Activated naive CD4-positive, alpha-beta T cell (primary cell): Measurements from ENCODE around the gene MRTO4.
"Not testable (repeated sequence)": the region's sequence is repeated elsewhere in the genome, so short reads cannot be mapped to it uniquely, and the experiment has no call there.

ENCODE experiments used
- DNase-seq, 4 experiments: peaks; one replicate each; lab custom pipeline; 2025; lab: John Stamatoyannopoulos, UW

MRTO4 gene

DNA sequence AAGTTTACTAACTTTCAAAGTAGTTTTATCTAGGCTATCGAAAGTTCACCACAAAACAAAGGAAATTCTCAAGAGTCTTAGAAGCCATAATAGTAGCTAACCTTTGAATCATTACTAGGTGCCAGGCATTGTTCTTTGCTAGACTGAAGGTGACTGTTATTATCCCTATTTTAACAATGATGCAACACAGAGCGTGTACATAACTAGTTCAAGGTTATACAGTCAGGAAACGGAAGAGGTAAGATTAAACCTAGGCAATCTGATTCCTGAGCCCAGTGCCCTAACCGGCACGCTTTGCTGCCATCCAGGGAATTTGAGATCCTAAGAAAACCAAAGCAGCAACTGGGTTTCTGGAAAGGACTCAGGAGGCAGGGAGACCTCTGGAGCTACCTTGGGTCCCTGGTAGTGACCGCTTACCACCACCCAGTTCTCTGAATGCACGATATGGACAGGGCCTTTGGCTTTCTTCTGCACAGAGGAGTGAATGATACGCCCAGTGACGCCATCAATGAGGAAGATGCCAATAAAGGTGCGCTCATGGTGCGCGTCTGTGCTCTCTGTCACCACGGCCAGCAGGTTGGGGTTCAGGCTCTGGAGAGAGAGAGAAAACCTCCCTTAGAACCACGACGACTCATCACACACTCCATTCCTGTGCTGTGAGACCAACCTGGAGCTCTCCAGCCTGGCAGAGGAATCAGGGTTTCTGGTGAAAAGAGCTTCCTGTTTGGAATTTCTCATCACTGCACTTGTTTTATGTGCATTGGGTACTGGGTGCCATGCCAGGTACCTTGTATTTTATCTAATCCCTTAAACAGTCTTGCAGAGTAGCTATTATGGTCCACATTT, 28.4 kb upstream of the MRTO4 start:
- DNase-seq: no peak

DNA sequence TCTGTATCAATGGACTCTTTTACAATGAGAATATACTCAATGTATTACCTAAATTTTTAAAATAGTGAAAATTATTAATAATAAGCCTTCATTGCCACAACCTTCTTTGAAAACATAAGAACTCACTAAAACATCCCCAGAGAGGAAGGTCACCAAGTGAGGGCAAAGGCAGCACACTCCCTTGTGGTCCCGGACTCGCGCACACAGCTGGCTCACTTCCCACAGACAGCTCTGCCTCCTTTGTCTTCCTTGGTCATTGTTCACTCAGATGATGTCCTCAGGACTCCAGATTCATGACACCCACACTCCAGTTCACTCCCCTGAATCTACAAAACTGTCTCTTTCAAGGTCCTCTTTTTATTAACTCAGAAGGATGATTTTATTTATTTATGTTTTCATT, 22.4 kb upstream of the MRTO4 start:
- no peak for DNase-seq

DNA sequence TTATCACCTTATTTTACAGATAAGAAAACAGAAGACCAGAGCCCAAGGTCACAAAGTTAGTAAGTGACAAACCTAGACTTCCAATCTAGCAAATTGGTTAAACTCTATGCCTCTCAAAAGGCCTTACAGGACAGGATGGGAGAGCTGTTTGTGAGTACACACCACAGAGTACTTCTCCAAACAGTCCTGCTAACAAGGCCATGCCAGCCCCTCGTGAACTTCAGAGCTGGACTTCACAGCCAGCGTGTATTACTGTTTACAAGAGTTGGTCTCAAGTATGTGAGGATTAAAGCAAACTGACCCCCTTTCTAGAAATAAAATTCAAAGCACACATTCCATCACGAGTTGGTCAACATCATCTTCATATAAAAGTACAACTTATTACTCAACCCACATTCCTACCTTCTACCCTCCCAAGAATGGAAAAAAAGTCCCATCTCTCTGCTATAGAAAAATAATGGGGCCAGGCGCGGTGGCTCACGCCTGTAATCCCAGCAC, 21.7 kb upstream of the MRTO4 start:
- no peak for DNase-seq

DNA sequence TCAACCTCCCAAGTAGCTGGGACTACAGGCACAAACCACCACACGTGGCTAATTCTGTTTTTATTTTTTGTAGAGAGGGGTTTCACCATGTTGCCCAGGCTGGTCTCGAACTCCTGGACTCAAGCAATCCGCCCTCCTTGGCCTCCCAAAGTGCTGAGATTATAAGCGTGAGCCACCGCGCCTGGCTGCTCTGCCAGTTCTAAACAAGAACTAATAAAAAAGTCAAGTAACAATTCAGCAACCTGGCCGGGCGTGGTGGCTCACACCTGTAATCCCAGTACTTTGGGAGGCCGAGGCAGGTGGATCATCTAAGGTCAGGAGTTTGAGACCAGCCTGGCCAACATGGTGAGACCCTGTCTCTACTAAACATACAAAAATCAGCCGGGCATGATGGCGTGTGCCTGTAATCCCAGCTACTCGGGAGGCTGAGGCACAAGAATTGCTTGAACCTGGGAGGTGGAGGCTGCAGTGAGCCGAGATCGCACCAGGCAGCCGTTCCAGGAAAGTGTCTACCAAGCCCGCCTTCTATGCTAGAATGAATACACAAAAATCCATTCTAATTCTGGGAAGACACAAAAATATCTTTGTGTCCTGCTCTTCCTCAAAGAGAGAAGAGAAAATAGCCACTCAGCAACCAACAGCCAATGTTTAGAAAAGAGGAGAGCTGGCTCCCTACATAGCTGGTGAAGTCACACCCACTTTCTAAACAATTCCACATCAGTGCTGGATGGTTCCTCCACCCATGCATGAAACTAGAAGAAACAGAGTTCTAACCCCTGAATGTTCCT, 19.7 kb upstream of the MRTO4 start:
- not testable (repeated sequence) for DNase-seq

DNA sequence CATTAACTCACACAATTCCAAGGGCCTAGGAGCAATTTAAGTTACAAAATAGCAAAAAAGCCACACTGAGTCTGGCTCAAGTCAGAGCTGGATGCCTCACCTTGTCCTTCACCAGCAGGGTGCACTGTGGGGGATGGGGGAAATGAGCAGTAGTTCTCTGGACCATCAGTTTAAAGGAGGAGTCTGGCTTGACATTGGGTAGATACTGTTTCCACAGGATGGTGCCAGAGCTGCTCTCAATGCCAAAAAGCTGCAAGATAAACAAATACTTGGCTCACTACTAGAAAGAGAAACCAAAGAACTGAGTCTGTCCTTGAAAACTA, 19.1 kb upstream of the MRTO4 start:
- DNase-seq: no peak

DNA sequence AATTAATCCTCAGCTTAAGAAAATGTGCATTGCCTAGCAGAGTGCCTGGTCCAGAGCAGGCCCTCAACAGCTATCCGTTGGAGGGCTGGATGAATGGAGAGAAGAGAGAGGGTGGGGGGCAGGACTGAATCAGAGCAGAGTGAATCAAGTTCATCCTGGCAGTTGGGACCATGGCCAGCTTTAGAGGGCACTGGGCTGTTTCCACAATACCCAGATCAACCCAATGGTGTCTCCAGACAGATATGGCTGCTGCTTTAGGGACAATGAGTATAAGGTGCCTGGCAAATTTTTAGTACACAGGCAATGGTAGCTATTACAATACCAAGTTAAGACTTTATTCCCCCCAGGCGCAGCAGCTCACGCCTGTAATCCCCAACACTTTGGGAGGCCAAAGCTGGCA, 17.4 kb upstream of the MRTO4 start:
- no peak for DNase-seq

DNA sequence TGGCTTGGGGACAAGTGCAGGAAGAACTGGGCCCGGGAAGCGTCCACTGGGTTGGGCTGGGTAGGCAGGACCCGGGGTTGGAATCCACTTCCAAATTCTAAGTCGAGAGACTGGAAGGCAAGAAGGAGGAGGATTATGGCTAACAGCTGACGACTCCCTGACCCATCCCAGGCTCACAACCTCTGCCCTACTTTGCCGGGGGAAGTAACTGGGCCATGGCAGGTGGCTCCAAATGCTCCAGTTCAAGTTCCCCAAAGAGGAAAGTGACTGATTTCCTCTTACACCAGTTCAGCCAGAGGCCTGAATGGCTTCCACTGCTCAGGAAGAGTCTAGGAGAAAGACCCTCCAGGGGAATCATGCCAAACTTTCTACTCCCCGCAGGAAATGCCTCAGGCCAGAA, 11.7 kb upstream of the MRTO4 start:
- DNase-seq: no peak

DNA sequence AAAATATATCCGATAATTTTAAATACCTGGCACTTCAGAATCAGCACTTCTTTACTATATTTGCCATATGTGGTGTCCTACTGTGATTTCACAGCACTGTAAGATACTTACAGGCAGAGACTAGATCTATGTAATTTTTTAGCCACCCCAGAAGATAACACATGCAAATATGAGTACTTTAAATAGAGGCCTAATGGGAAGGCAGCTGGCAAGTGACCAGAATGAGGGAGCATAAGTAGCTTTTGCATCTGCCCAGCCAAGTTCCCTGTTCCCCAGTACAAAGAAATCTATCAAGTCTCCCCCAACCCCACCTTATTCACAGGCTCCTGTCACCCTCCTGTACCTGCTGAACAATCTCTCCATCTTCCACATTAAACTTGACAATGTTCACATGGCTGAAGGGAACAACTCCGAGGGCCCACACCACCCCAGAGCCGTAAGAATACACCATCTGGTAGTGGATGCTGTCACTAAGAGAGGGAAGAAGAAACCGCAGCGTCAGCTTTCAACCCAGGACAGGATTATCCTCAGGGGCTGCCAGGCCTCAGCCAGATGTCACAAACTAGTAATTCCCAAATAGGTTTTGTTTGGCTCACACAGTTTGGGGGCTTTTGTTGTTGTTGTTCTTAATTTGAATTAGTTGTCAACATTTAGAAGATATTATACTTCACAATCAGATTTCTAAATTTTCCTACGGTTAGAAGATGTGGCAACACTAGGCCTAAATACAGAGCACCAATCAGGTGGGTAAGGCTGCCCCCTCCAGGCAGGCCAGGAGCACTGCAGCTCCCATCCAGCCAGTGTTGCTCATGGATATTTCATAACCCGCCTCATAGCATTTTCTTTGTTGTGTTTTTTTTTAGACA, 10.7 kb upstream of the MRTO4 start:
- DNase-seq: peak; percentile 23 to 62 (median 43)

DNA sequence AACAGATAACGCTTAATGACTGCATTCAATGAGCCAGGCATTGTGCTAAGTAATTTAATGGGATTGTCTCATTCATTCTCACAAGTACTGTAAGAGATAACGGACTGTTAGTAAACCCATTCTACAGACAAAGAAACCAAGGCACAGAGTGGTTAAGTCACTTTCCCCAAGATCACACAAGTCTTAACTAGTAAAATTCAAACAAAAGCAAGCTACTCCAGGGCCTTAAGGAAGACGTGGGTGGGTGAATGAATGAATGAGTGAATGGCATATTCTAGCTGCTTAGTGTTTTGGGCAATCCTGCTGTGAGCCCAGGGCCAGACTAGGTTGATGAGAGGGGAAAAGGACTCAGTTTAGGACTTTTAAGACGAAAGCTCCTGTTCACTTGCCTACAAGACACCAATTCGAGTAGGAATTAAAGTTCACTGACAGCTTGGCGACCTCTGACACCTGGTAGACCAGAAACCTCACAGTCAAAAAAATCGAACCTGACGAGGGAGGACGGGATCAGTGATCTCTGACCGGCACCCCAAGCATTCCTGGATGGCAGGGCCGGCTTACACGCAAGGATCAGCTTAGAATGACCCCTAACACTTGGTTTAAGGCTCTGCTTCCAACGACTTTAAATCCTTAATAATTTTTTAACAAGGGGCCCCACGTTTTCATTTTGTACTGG, 838 bp upstream of the MRTO4 start:
- DNase-seq: no peak

DNA sequence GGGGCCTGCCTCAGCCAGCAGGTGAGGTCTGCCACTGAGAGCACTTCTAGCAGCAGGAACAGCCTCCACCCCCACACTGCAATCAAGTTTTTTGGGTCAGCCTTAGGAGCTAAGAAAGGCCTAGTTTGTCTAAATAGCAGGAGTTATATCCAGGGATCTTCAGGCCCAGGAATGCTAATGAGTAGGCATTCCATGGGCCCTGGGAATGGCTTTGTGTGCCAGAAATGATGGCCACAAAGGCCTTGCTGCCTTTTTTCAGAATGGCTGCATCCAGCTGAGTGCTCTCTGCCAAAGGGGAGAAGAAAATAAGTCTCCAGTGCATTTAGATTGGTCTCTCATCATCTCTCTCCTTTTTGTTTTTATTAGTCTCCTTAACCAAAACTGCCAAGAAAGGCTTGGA, 2.8 kb downstream of the MRTO4 start:
- no peak for DNase-seq

DNA sequence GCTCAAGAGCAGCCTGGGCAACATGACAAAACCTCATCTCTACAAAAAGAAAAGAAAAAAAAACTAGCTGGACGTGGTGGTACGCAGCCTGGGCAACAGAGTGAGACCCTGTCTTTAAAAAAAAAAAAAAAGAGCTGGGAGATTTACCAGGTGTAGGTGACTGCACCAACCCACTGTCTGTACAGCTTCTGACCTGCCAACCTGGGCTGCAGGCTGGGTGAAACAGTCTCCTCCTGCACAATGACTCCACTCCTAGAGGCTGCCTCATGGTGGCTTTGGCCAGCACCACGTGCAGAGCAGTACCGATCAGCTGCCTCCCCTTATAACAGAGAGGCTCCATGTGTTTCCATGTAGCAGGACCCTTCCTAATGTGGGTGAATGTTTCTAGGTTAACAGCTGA, 3.7 kb downstream of the MRTO4 start:
- DNase-seq: no peak

DNA sequence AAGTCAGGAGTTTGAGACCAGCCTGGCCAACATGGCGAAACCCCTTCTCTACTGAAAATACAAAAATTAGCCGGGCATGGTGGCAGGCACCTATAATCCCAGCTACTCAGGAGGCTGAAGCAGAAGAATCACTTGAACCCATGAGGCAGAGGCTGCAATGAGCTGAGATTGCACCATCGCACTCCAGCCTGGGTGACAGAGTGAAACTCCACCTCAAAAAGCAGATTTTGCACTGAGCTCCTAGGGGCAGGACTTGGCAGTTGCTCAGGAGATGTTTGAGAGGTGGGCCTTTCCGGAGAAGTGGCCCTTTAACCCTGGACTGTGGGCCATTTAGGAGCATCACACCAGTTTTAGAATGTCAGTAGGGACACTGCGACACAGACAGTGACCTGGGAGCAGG, 4.7 kb downstream of the MRTO4 start:
- not testable (repeated sequence) for DNase-seq

DNA sequence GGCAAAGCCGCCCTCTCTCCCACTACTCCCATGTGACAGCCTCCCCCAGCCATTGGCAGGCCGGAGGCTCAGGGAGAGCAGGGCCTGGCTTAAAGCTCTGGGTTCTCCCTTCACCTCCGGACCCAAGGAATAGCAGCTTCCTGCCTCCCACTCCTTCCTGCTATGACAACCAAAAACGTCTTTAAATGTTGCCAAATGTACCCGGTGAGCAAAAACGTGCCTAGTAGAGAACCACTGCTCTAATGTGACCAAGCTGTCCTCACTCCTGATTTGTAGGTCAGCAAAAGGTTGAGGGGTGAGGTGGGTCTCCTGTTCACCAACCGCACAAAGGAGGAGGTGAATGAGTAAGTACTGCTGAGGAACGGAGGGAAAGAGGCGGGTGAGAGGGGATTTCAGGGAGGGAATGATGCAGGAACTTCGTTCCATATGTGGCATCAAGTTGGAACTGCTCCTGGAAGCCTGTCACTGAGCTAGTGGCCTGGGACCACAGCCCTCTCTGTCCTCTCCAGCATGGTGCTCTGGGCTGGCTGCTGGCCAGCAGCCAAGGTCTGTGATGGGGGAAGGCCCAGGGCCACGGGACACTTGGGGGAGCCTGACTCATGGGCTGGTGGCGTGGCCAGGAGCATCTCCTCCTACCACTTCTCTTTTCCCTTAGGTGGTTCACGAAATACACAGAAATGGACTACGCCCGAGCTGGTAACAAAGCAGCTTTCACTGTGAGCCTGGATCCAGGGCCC, 5.7 kb downstream of the MRTO4 start:
- no peak for DNase-seq

DNA sequence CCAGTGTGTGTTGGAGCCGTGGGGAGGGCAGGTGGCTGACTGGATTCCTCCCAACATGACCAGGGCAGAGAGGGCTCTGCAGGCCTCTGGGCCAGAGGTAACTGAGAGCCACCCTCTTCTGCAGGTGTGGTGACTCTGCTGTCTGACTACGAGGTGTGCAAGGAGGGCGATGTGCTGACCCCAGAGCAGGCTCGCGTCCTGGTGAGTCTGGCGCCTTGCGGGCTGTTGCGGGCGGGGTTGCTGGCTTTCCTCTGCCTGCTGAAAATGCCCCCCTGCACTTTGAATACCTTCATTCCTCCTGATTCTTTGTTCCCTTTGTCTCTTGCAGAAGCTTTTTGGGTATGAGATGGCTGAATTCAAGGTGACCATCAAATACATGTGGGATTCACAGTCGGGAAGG, 6.7 kb downstream of the MRTO4 start:
- DNase-seq: no peak

DNA sequence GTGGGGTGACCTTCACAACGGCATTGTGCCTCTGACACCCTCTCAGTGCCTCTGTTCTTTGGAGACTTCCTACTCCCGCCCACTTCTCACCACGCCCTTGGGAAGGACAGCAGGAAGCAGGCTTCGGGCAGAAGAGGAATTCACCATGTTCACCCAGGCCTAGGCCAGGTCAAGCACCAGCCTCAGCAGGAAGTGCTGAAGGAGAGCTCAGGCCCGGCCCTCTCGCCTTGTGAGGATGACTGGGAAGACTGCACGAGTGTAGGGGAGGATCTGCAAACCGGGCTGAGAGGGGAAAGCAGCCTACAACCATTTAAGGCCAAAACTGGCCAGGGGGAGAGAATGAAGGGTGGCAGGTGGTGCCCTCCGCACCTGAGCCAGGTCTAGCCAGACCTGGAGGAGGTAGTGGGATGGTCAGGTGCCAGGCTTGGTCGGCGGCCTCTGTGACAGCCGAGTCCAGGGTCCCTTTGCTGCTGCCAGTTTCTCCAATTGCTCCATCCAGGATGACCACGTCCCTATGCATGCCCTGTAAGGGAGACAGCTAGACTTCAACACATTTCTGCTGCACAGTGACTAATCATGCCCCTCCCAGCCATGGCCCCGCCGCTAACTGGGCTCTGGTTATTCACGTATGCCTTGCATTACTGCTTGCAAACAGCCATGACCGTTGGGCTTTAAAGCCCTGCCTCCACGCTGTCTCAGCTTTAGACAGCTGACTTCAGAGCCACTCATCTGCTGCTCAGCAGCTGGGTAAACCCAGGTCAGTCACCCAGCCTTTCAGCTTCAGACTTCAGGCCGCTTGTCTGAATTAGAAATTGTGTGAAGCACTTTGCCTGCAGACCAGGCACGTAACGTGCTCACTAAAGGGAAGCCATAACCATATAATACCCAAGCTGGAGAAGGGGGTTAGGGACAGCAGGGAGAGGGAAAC, 8.9 kb downstream of the MRTO4 start:
- no peak for DNase-seq

DNA sequence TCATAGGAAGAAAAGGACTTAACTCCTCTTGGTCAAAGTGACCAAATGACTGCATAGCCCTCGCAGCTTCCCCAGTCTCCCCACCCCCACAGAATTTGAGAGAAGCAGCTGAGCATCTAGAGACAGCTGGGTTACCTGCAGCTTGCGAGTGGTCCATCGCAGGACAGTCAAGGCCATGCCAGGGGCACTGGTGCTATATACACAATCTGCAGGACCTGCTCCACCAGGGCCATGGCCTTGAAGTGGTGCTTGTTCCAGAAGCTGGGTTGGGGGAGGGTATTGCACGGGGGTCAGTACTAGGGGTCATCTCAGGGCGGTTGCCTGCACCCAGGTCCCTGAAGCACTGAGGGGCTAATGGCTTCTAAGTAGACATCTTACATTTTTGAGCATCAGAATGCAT, 10.4 kb downstream of the MRTO4 start:
- DNase-seq: no peak

DNA sequence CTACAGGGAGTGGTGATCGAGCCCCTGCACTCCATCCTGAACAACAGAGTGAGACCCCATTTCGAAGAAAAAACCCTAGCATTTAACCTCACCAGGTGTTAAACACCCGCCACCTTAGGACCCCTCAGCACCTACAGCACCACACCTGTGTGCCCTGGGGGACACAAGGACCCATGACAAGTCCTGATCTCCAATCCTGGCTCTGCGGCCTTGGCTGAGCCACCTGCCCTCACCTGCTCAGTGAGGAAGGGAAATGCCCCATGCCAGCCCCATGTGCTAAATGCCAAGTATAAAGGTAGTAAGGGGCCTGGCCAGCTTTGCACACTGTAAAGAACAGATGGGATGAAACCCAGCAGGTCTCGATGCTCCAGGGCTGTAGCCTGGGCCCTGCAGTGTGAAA, 11.1 kb downstream of the MRTO4 start:
- DNase-seq: no peak

DNA sequence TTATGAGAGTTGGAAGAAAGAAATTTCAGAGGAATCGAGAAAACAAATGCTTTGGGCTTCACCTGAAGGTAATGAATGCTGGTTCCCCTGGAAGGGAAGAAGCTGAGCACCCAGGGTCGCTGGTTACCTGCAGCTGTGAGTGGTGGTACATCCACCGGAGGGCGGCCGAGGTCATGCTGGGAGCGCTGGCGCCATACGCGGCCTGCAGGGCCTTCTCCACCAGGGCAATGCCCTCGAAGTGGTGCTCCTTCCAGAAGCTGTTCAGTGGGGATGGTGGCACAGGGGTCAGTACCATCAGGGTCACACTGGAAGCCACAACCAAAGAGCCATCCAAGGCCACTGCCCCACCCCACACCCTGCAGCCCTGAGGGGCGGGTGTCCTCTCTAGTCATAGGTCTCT, 16.8 kb downstream of the MRTO4 start:
- DNase-seq: no peak

DNA sequence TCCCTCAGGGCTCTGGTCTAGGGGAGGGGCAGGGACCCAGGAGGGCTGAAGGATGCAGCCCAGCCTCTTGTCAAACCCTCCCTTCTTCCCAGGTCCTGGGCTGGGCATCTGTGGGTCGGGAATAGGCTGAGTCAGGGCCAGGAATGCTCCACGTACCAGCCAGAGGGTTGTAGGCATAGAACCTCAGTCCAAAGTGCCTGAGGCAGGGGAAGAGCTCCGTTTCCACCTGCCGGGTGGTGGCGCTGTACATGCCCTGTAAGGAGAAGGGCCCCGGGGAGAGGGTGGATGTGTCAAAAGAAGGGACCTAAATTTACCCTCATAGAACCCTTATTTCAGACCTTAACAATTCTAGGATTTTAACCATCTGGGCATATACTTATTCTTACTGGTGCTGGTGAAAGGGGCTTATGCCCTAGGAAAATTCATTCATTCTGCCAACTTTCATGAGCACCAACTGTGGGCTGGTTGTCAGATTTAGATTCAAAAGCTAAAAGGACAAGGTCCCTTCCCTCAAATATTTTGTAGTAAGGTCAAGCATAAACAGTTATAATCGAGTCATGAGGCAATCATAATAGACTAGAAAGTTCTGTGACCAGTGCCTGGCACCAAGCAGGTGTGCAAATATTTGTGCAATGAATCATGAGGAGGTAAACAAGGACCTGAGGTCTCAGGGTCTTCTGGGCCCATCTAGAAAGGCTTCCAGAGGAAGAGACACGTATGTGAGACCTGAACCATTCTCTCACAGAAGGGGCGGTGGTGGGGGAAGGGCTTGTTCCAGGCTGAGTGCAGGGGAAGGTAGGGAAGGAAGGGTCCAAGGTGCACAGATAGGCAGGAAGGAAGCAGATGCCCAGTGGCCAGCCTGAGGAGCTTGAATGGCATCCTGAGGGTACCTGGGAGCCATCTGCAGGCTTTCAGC, 18.1 kb downstream of the MRTO4 start:
- DNase-seq: not testable (repeated sequence)
